Loucy (cell line): Measurements from ENCODE around the gene ARHGAP27.
"Not testable (repeated sequence)": the region's sequence is repeated elsewhere in the genome, so short reads cannot be mapped to it uniquely, and the experiment has no call there.

Experiments
- H2AFZ ChIP-seq: fragments of 200-600 bp; sonication (generic); 2 replicates; pipeline ENCODE4 v1.6.0; 2016; ENCODE audit warnings: antibody characterized with exemption, mild to moderate bottlenecking, low read length, moderate library complexity
- H3F3A ChIP-seq: fragments of 200-600 bp; 2 replicates; pipeline ENCODE4 v1.6.0; 2016; ENCODE audit warnings: antibody characterized with exemption, low read depth, mild to moderate bottlenecking
- H3K27me3 ChIP-seq: fragments of 200-600 bp; sonication (generic); 2 replicates; pipeline ENCODE4 v1.6.1; 2014; ENCODE audit warnings: low read length, mild to moderate bottlenecking; ENCODE audit not compliant: insufficient read depth, poor library complexity, severe bottlenecking
- H3K36me3 ChIP-seq: fragments of 200-600 bp; sonication (generic); 2 replicates; pipeline ENCODE4 v1.6.1; 2016; ENCODE audit warnings: low read length; ENCODE audit not compliant: insufficient read depth
- H3K4me1 ChIP-seq: fragments of 200-600 bp; sonication (generic); 2 replicates; pipeline ENCODE4 v1.5.1; 2014; ENCODE audit warnings: low read length, mild to moderate bottlenecking; ENCODE audit not compliant: insufficient read depth, poor library complexity, severe bottlenecking
- H3K4me2 ChIP-seq: fragments of 200-600 bp; sonication (generic); 2 replicates; pipeline ENCODE4 v1.6.0; 2014; ENCODE audit warnings: antibody characterized with exemption, low read length, low read depth, mild to moderate bottlenecking; ENCODE audit not compliant: poor library complexity, severe bottlenecking
- H3K4me3 ChIP-seq: fragments of 200-600 bp; sonication (generic); 2 replicates; pipeline ENCODE4 v1.5.1; 2014; ENCODE audit warnings: low read length, mild to moderate bottlenecking, mixed read lengths; ENCODE audit not compliant: poor library complexity, severe bottlenecking
- H3K79me2 ChIP-seq: fragments of 200-600 bp; sonication (generic); 2 replicates; pipeline ENCODE4 v1.6.1; 2014; ENCODE audit warnings: low read length; ENCODE audit not compliant: insufficient read depth
- H3K9ac ChIP-seq: fragments of 200-600 bp; sonication (generic); 2 replicates; pipeline ENCODE4 v1.6.0; 2014; ENCODE audit warnings: mild to moderate bottlenecking, low read depth, low read length, moderate library complexity; ENCODE audit not compliant: poor library complexity, severe bottlenecking
- H3K9me2 ChIP-seq: fragments of 200-600 bp; sonication (generic); replicated peaks from 2 replicates; pipeline ENCODE4 v1.6.1; 2016; ENCODE audit warnings: low read depth, low read length, mixed read lengths
- H3K9me3 ChIP-seq: fragments of 200-600 bp; sonication (generic); 2 replicates; pipeline ENCODE4 v1.6.1; 2014; ENCODE audit warnings: mild to moderate bottlenecking, antibody characterized with exemption, low read length, low read depth; ENCODE audit not compliant: insufficient read depth
- H4K20me1 ChIP-seq: fragments of 200-600 bp; sonication (generic); 2 replicates; pipeline ENCODE4 v1.6.0; 2014; ENCODE audit warnings: antibody characterized with exemption, low read length, mild to moderate bottlenecking; ENCODE audit not compliant: insufficient read depth, poor library complexity, severe bottlenecking
- EZH2phosphoT487 ChIP-seq: fragments of 200-600 bp; IDR thresholded peaks from 2 replicates; pipeline ENCODE4 v1.6.1; 2018; ENCODE audit warnings: antibody characterized with exemption, mild to moderate bottlenecking, moderate library complexity, borderline replicate concordance
- TF ChIP-seq, protein P1 (sequence below): fragments of 200-600 bp; sonication (generic); conservative IDR thresholded peaks from 2 replicates; pipeline ENCODE4 v1.5.1; 2014; ENCODE audit warnings: mild to moderate bottlenecking, antibody characterized with exemption, low read length

The ARHGAP27 gene

DNA sequence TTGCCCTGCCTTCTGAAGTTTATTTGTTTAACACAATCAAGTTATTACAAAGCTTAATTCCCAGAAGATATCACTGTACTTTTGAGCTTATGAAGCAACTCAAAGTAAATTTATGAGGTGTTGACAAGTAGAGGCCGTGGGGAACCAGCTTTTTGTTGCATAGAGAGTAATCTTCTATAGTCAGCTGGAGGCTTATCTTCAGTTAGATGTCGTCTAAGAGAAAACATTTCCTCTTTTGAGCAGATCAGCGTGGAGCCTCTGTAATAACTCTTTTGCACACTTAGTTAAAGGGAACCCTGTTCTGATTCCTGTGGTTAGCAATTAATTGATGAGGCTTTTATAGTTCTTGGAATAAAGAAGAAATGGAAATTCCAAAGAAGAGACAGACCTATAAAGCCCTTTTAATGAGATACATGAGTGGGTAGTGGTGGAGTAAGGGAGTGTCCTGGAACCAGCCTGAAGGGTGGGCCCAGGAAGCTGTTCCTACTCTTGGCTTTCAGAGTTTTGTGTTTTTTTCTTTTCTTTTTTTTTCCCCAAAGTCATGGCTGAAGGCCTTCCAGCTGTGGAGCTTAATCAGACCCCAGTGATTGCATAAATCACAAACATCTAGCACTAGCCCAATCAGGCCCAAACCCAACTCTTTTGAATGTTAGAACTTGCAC lies 87.0 kb downstream of the ARHGAP27 start:
- Histone ChIP-seq H3K36me3 (no peaks in the 10 kb centered on the region), H3K79me2 (no peaks in the 10 kb centered on the region), H4K20me1 (no peaks in the 10 kb centered on the region), H3K9me3 (no peaks in the 10 kb centered on the region), H2AFZ (no peak overlapping the region), H3F3A (no peaks in the 10 kb centered on the region), H3K4me3 (no peak overlapping the region), H3K4me2 (no peak overlapping the region), H3K4me1 (no peaks in the 10 kb centered on the region), H3K9ac (no peak overlapping the region), H3K9me2 (no peaks in the 10 kb centered on the region), H3K27me3 (no peaks in the 10 kb centered on the region)
- TF ChIP-seq, protein P1, sequence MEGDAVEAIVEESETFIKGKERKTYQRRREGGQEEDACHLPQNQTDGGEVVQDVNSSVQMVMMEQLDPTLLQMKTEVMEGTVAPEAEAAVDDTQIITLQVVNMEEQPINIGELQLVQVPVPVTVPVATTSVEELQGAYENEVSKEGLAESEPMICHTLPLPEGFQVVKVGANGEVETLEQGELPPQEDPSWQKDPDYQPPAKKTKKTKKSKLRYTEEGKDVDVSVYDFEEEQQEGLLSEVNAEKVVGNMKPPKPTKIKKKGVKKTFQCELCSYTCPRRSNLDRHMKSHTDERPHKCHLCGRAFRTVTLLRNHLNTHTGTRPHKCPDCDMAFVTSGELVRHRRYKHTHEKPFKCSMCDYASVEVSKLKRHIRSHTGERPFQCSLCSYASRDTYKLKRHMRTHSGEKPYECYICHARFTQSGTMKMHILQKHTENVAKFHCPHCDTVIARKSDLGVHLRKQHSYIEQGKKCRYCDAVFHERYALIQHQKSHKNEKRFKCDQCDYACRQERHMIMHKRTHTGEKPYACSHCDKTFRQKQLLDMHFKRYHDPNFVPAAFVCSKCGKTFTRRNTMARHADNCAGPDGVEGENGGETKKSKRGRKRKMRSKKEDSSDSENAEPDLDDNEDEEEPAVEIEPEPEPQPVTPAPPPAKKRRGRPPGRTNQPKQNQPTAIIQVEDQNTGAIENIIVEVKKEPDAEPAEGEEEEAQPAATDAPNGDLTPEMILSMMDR, result no peak
- TF ChIP-seq EZH2phosphoT487, result no peak

DNA sequence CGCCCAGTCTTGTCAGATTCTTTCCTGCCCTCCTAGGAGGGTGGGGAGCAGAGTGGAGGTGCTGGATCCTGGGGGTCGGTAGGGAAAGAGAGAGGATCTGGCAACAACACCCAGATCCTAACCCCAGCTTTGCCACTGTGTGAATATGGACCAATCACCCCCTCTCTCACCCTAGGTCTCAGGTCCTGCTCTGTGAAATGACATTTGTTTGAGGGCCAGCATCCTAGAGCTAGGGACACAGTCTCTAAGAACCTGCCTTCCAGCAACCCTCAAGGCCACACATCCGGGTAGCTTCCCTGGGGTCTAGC lies 87.5 kb downstream of the ARHGAP27 start:
- Histone ChIP-seq H3K4me2 (no peak overlapping the region), H3K9me2 (no peaks in the 10 kb centered on the region), H4K20me1 (no peaks in the 10 kb centered on the region), H3K36me3 (no peaks in the 10 kb centered on the region), H3K9ac (no peak overlapping the region), H3K4me3 (no peak overlapping the region), H3K4me1 (no peaks in the 10 kb centered on the region), H3F3A (no peaks in the 10 kb centered on the region), H2AFZ (no peak overlapping the region), H3K9me3 (no peaks in the 10 kb centered on the region), H3K79me2 (no peaks in the 10 kb centered on the region), H3K27me3 (no peaks in the 10 kb centered on the region)
- TF ChIP-seq, protein P1, result no peak
- TF ChIP-seq EZH2phosphoT487, result no peak

DNA sequence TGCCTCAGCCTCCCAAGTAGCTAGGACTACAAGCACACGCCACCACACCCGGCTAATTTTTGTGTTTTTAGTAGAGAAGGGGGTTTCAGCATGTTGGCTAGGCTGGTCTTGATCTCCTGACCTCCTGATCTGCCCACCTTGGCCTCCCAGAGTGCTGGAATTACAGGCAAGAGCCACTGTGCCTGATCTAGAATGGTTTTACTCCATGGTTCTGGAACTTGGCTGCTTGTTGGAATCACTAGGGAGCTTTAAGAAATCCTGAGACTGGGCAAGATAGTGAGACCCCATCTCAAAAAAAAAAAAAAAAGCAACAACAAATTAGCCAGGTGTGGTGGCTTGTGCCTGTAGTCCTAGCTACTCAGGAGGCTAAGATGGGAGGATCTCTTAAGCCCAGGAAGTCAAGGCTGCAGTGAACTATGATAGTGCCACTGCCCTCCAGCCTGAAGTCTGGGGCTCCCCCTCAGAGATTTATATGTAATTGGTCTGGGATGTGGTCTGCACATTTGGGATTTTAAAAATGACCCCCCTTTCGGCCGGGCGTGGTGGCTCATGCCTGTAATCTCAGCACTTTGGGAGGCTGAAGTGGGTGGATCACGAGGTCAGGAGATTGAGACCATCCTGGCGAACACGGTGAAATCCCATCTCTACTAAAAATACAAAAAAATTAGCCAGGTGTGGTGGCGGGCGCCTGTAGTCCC lies 88.6 kb downstream of the ARHGAP27 start:
- H3K4me3 ChIP-seq, H4K20me1 ChIP-seq, H2AFZ ChIP-seq, H3K4me1 ChIP-seq, H3K27me3 ChIP-seq, H3K36me3 ChIP-seq, H3K79me2 ChIP-seq, H3F3A ChIP-seq, H3K9me2 ChIP-seq, H3K4me2 ChIP-seq, H3K9me3 ChIP-seq, H3K9ac ChIP-seq: not testable (repeated sequence)
